Pancreas (tissue), 10 donors: ENCODE data around the gene CORO6. TPM values are rescaled to one million over a fixed set of nuclear protein-coding genes. Genes with fewer than 3 reads are reported as not detected.
A peak's percentile ranks its signal among the peaks of the same experiment; 100 is the strongest.

Experiments used
- ATAC-seq, 4 donors: fragments of 200-7000 bp; cut with Tn5 transposase; one replicate each; pipeline versions ENCODE4 v1.8.0 to v1.9.1; 2020; ENCODE audit warnings: mild to moderate bottlenecking in 4 of 4, moderate library complexity in 4 of 4
- DNase-seq, 6 donors: peaks; one replicate each; pipeline ENCODE4 v3.0.0-alpha.2; 2020
- FAIRE-seq: peaks from 2 replicates; lab custom pipeline; 2012; peaks lifted over from hg19 to GRCh38; lab: Jason Lieb, UNC
- H3K27ac ChIP-seq, 4 donors: fragments of 200-600 bp; sonication (generic); 1 replicate in 3 of 4; 2 replicates in 1 of 4; pipeline versions ENCODE4 v1.5.0 to v1.8.0; 2020
- H3K27me3 ChIP-seq, 4 donors: fragments of 200-600 bp; one replicate each; pipeline ENCODE4 v1.8.0; 2021
- H3K36me3 ChIP-seq, 3 donors: fragments of 200-600 bp; sonication (generic) in 1 of 3; one replicate each; pipeline versions ENCODE4 v1.5.0 to v1.8.0; 2020 to 2021
- H3K4me1 ChIP-seq, 3 donors: fragments of 200-600 bp; one replicate each; pipeline ENCODE4 v1.8.0; 2021
- H3K4me3 ChIP-seq, 4 donors: fragments of 200-600 bp; sonication (generic) in 2 of 4; one replicate each; pipeline versions ENCODE4 v1.5.0 to v1.8.0; 2020 to 2021
- H3K9me3 ChIP-seq, 4 donors: fragments of 200-600 bp; one replicate each; pipeline ENCODE4 v1.8.0; 2021
- CTCF ChIP-seq, 4 donors: fragments of 200-600 bp; sonication (generic) in 3 of 4; IDR thresholded peaks; one replicate each; pipeline versions ENCODE4 v1.5.0 to v1.8.0; 2021; ENCODE audit warnings: antibody characterized with exemption in 4 of 4
- WGBS, 2 donors: extraction: QIAGEN DNeasy Blood & Tissue Kit; methylation state at CpG; one replicate each; pipeline ENCODE4 v1.1.7; 2013; 5-methylcytosine and 5-hydroxymethylcytosine counted together
- intact Hi-C, 3 donors: fragments of 100-400 bp; cut with DNase I; formaldehyde crosslinking; loops; one replicate each; pipeline versions ENCODE4 v1.11.1 to v1.14.2; 2022
- polyA plus RNA-seq, 2 donors: library from polyadenylated mRNA; stranded (reverse); fragments of 200-250 nt; gene quantifications; one replicate each; pipeline ENCODE4 v1.2.3, GENCODE V29; 2013
- total RNA-seq, 6 donors: library from RNA; stranded (reverse); fragmentation: NEBNext Ultra II Directional in 4 of 6; extraction: Animal tissue kit (Norgen Biotek cat#: 25700) in 4 of 6; gene quantifications; one replicate each; pipeline versions ENCODE4 v1.2.1 to v1.2.4, GENCODE V29; 2021 to 2023
- donor health status: healthy with polysubstance abuse.
- donor health status: DM: no; HTN: no; CAD: no; lungs with moderate emphysema.
- donor health status: DM: no; HTN: no; CAD: no.
- donor health status: control.
- donor health status: control.
- donor health status: Bipolar disorder and iron deficiency.
- donor health status: DM: yes; HTN: yes; CAD: no.
- donor health status: DM: no; HTN: no; CAD: no.
- donor health status: DM: no; HTN: no; CAD: no.
- donor health status: DM: yes; HTN: yes; CAD: no.

Gene CORO6
- total and polyA plus RNA-seq, 8 donors: 0.20 to 4.4 (median 0.59) TPM

GRCh38 chr17:29570521-29570920 lies 52.2 kb downstream of the CORO6 start:
- Histone ChIP-seq H3K27ac (no peak overlapping the region), H3K36me3 (no peaks in the 10 kb centered on the region), H3K27me3 (no peaks in the 10 kb centered on the region), H3K4me3 (no peak overlapping the region), H3K4me1 (peaks cover 6 to 21% (median 14%) of the 10 kb centered on the region in 3 donors), H3K9me3 (no peaks in the 10 kb centered on the region)
- peak in 3 of 6 donors; percentile 14 to 34 (median 30) for DNase-seq
- intact Hi-C loops: no loop called here
- ATAC-seq: no peak
- 85 to 89% methylated on average over 7 of the region's 7 CpGs for WGBS, 2 donors
- no peak for TF ChIP-seq CTCF (IDR thresholded peaks at IDR 0.05)
- FAIRE-seq: no peak

GRCh38 chr17:29569245-29569950 lies 53.3 kb downstream of the CORO6 start:
- TF ChIP-seq CTCF (IDR thresholded peaks at IDR 0.05): no peak
- H3K36me3 ChIP-seq: no peaks in the 10 kb centered on the region
- peak in 3 of 6 donors; percentile 19 to 67 (median 47) for DNase-seq
- no peaks in the 10 kb centered on the region for H3K27me3 ChIP-seq
- H3K9me3 ChIP-seq: no peaks in the 10 kb centered on the region
- ATAC-seq: no peak
- no peak for FAIRE-seq
- H3K4me3 ChIP-seq: peak overlapping the region; percentile 52 to 81 (median 66)
- H3K27ac ChIP-seq: peak overlapping the region; percentile 78 to 89 (median 80)
- WGBS, 2 donors: 59 to 71% methylated on average over 14 of the region's 14 CpGs
- intact Hi-C loops: no loop called here
- H3K4me1 ChIP-seq: peaks cover 6 to 24% (median 23%) of the 10 kb centered on the region in 3 donors

GRCh38 chr17:29568331-29569244 lies 54.1 kb downstream of the CORO6 start, which contains the start of gene TP53I13:
Gene TP53I13 (plus strand): TSS chr17:29568701. CDS start chr17:29568759, 58 bp downstream.
- H3K27me3 ChIP-seq: no peaks in the 10 kb centered on the region
- ATAC-seq: peak; percentile 68 to 74 (median 72)
- no peak for FAIRE-seq
- H3K4me3 ChIP-seq: peak within 1 kb of the TSS; percentile 52 to 81 (median 66)
- no peaks in the 10 kb centered on the region for H3K36me3 ChIP-seq
- TF ChIP-seq CTCF (IDR thresholded peaks at IDR 0.05): no peak
- H3K9me3 ChIP-seq: no peaks in the 10 kb centered on the region
- 1% methylated on average over 52 to 85 of the region's 85 CpGs for WGBS, 2 donors
- DNase-seq: peak; percentile 87 to 96 (median 92)
- H3K4me1 ChIP-seq: peaks cover 6 to 23% (median 21%) of the 10 kb centered on the region in 3 donors
- peak within 1 kb of the TSS; percentile 78 to 89 (median 85) for H3K27ac ChIP-seq
- intact Hi-C loops: no loop called here

DNA sequence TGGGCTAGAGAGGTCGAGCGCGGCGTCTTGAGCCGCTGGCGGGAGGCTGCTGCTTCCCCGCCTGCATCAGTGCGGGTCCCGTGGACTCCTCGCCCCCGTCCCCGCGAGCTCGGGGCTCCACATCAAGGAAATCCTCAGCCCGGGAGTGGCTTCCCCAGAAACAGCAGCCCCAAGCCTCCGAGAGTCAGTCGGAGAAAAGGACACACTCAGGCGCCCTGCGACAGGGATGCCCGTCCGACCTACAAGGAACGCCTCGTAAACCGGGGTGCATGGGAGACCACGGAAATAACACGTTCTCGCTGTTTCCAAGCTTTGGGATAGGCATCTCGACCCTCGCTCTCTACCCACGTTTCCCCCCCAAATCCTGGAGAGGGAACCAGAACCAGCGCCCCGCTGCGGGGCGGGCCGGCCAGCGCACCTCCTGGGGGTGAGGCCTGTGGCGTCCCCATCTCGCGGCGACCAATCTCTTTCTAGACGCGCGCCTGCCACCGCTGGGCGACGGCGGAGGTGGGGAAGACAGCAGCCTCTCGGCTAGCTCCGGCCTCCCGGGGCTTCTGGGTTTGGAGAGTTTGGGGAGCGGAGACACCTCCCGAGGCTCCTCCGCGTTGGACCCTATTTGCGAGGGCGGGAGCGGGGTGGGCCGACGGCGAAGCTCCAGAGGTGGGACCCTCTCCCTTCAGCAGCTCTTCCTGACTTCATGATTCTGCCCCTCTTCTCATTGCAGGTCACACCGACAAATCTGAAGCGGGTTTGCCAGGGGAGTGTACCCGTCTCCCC lies 55.0 kb downstream of the CORO6 start:
- DNase-seq (peak; percentile 59 to 85 (median 70)), FAIRE-seq (no peak), ATAC-seq (peak; percentile 33 to 52 (median 48))
- no peaks in the 10 kb centered on the region for H3K9me3 ChIP-seq
- peaks cover 0 to under 1% (median 0%) of the 10 kb centered on the region in 3 donors for H3K36me3 ChIP-seq
- no peaks in the 10 kb centered on the region for H3K27me3 ChIP-seq
- WGBS, 2 donors: 0 to 1% methylated on average over 56 to 63 of the region's 63 CpGs
- peak in 2 of 4 donors; percentile 9 for TF ChIP-seq CTCF (IDR thresholded peaks at IDR 0.05)
- peak overlapping the region; percentile 75 to 89 (median 85) for H3K27ac ChIP-seq
- peak overlapping the region; percentile 46 to 81 (median 62) for H3K4me3 ChIP-seq
- intact Hi-C loops: no loop called here
- peaks cover 6 to 23% (median 21%) of the 10 kb centered on the region in 3 donors for H3K4me1 ChIP-seq
